Mucosa of rectum (tissue), 2 donors: Measurements from ENCODE around the gene HLA-DRA.
"Not testable (repeated sequence)": the region's sequence is repeated elsewhere in the genome, so short reads cannot be mapped to it uniquely, and the experiment has no call there.

Experiments
- H3K27ac ChIP-seq, 2 donors: one replicate each; pipeline ENCODE4 v1.7.0; 2013; ENCODE audit warnings: inconsistent platforms in 2 of 2, low read depth in 2 of 2, low read length in 2 of 2
- H3K27me3 ChIP-seq, 2 donors: one replicate each; pipeline ENCODE4 v1.7.0; 2013; ENCODE audit warnings: low read length in 2 of 2; ENCODE audit not compliant: control insufficient read depth in 2 of 2, insufficient read depth in 2 of 2
- H3K36me3 ChIP-seq, 2 donors: one replicate each; pipeline ENCODE4 v1.7.0; 2013; ENCODE audit warnings: low read length in 2 of 2; ENCODE audit not compliant: control insufficient read depth in 2 of 2, insufficient read depth in 2 of 2
- H3K4me1 ChIP-seq, 2 donors: one replicate each; pipeline ENCODE4 v1.7.0; 2013; ENCODE audit warnings: low read length in 2 of 2, mild to moderate bottlenecking in 1 of 2; ENCODE audit not compliant: control insufficient read depth in 2 of 2, insufficient read depth in 2 of 2
- H3K4me3 ChIP-seq, 2 donors: one replicate each; pipeline ENCODE4 v1.7.0; 2013; ENCODE audit warnings: low read length in 2 of 2
- H3K9ac ChIP-seq, 2 donors: one replicate each; pipeline ENCODE4 v1.7.0; 2013; ENCODE audit warnings: low read length in 2 of 2, low read depth in 1 of 2, mild to moderate bottlenecking in 1 of 2
- H3K9me3 ChIP-seq, 2 donors: one replicate each; pipeline ENCODE4 v1.7.0; 2013; ENCODE audit warnings: low read length in 2 of 2; ENCODE audit not compliant: control insufficient read depth in 2 of 2
- donor health status: healthy.
- donor health status: Normal muscosa, but diverticular disease.

Gene HLA-DRA

DNA sequence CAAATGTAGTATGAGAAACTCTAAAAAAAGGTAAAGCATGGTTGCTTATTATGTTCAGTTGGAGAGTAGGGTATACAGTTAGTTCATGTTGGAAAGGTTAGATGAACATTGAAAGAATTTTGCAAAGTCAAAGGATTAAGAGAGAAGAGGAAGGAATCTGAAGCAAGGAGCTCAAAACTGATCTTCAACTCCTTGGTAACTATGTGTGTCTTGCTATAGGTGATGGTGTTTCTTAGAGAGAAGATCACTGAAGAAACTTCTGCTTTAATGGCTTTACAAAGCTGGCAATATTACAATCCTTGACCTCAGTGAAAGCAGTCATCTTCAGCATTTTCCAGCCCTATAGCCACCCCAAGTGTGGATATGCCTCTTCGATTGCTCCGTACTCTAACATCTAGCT is 4.7 kb downstream of the HLA-DRA start:
- Histone ChIP-seq H3K27me3 (peaks cover 2 to 3% of the 10 kb centered on the region in 2 donors), H3K4me1 (no peaks in the 10 kb centered on the region), H3K36me3 (no peaks in the 10 kb centered on the region), H3K4me3 (no peak overlapping the region), H3K27ac (no peak overlapping the region), H3K9ac (no peak overlapping the region), H3K9me3 (no peaks in the 10 kb centered on the region)

DNA sequence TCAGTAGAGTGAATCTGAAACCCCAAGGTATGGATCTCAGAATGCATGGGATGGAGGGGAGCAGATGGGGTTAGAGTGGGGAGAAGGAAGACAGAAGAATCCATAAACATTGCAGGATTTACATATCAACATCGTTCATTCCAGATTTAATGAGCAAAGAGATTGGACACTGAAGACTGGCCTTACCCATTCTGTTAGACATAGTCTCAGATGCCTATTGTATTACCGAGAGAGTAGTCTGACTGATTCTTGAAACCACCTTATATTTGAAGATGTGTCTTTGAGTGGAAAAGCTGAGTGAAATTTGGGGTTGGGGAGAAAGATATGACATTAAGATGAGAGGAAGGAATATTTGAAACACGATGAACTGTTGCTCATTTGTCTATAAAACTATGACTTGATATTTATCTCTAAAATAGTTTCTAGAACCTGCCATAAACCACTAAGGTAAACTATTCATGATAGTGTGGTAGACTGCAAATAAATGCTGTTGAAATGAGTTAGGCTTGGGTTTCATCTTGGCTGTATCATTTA is 5.7 kb downstream of the HLA-DRA start:
- no peak overlapping the region for H3K9ac ChIP-seq
- no peak overlapping the region for H3K27ac ChIP-seq
- H3K4me1 ChIP-seq: no peaks in the 10 kb centered on the region
- no peaks in the 10 kb centered on the region for H3K36me3 ChIP-seq
- H3K4me3 ChIP-seq: no peak overlapping the region
- no peaks in the 10 kb centered on the region for H3K9me3 ChIP-seq
- H3K27me3 ChIP-seq: peaks cover 1 to 2% of the 10 kb centered on the region in 2 donors

GRCh38 chr6:32447932-32448331 is 8.2 kb downstream of the HLA-DRA start:
- Histone ChIP-seq H3K36me3 (no peaks in the 10 kb centered on the region), H3K27ac (no peak overlapping the region), H3K9me3 (no peaks in the 10 kb centered on the region), H3K9ac (no peak overlapping the region), H3K4me3 (no peak overlapping the region), H3K27me3 (peaks cover 0 to 2% of the 10 kb centered on the region in 2 donors), H3K4me1 (no peaks in the 10 kb centered on the region)

GRCh38 chr6:32449088-32449736 is 9.5 kb downstream of the HLA-DRA start:
- H3K4me3 ChIP-seq: no peak overlapping the region
- H3K36me3 ChIP-seq: no peaks in the 10 kb centered on the region
- peaks cover 0 to 2% of the 10 kb centered on the region in 2 donors for H3K27me3 ChIP-seq
- H3K27ac ChIP-seq: no peak overlapping the region
- no peaks in the 10 kb centered on the region for H3K4me1 ChIP-seq
- no peaks in the 10 kb centered on the region for H3K9me3 ChIP-seq
- H3K9ac ChIP-seq: no peak overlapping the region

DNA sequence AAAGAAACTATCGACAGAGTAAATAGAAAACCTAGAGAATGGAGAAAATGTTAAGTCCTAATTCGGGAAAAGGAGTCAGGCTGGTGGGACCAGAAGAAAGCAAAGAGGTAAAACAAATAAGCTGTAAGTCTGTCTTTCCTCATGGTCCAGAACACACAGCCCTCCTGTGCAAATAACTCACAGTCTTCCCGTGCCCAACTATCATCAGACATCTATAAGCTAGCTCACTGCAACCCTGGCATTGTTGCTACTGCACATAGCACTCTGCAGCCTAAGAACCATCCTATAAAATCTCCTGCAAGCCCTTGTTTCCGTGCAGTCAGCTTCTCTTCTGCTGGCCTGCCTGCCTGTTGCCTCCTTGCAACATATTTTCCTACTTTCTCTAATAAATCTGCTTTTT is 17.4 kb downstream of the HLA-DRA start:
- no peak overlapping the region for H3K4me3 ChIP-seq
- H3K9ac ChIP-seq: no peak overlapping the region
- no peak overlapping the region for H3K27ac ChIP-seq
- no peaks in the 10 kb centered on the region for H3K9me3 ChIP-seq
- H3K27me3 ChIP-seq: peaks cover 0 to 2% of the 10 kb centered on the region in 2 donors
- no peaks in the 10 kb centered on the region for H3K36me3 ChIP-seq
- no peaks in the 10 kb centered on the region for H3K4me1 ChIP-seq

GRCh38 chr6:32459781-32460424 is 20.2 kb downstream of the HLA-DRA start:
- Histone ChIP-seq H3K4me3 (peak overlapping the region; percentile 43 to 69), H3K27me3 (peaks cover 0 to 2% of the 10 kb centered on the region in 2 donors), H3K9ac (no peak overlapping the region), H3K27ac (no peak overlapping the region), H3K9me3 (no peaks in the 10 kb centered on the region), H3K36me3 (no peaks in the 10 kb centered on the region), H3K4me1 (no peaks in the 10 kb centered on the region)

DNA sequence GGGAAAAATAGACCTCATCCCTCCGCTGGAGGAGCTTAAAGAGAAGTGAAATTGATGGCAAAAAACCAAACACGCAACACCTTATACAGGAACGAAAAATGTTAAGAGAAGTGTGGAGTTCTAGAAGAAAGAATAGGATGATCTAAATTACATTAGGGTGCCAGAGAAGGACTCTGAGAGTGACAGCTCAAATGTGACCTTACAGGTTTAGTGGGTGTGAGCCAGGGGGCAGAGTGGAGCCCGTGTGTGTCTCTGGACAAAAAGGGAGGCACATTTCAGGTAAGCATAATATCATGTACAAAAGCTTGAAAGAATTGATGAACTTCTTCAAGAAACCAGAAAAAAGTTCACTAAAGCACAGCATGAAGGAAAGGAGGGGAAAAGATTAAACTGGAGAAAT is 20.8 kb downstream of the HLA-DRA start:
- Histone ChIP-seq H3K27me3 (peaks cover 0 to 2% of the 10 kb centered on the region in 2 donors), H3K36me3 (no peaks in the 10 kb centered on the region), H3K9me3 (no peaks in the 10 kb centered on the region), H3K4me1 (no peaks in the 10 kb centered on the region), H3K27ac (no peak overlapping the region), H3K4me3 (no peak overlapping the region), H3K9ac (no peak overlapping the region)

GRCh38 chr6:32461493-32461892 is 21.8 kb downstream of the HLA-DRA start:
- Histone ChIP-seq H3K4me1 (no peaks in the 10 kb centered on the region), H3K27me3 (peaks cover under 1 to 2% of the 10 kb centered on the region in 2 donors), H3K36me3 (no peaks in the 10 kb centered on the region), H3K27ac (no peak overlapping the region), H3K9me3 (no peaks in the 10 kb centered on the region), H3K4me3 (no peak overlapping the region), H3K9ac (no peak overlapping the region)

- Histone ChIP-seq H3K36me3 (no peaks in the 10 kb centered on the region), H3K4me3 (no peak overlapping the region), H3K9me3 (no peaks in the 10 kb centered on the region), H3K27ac (no peak overlapping the region), H3K9ac (no peak overlapping the region), H3K4me1 (no peaks in the 10 kb centered on the region), H3K27me3 (peaks cover 2 to 3% of the 10 kb centered on the region in 2 donors)
These were observed 22.9 kb downstream of the HLA-DRA start for GRCh38 chr6:32462609-32463008.

DNA sequence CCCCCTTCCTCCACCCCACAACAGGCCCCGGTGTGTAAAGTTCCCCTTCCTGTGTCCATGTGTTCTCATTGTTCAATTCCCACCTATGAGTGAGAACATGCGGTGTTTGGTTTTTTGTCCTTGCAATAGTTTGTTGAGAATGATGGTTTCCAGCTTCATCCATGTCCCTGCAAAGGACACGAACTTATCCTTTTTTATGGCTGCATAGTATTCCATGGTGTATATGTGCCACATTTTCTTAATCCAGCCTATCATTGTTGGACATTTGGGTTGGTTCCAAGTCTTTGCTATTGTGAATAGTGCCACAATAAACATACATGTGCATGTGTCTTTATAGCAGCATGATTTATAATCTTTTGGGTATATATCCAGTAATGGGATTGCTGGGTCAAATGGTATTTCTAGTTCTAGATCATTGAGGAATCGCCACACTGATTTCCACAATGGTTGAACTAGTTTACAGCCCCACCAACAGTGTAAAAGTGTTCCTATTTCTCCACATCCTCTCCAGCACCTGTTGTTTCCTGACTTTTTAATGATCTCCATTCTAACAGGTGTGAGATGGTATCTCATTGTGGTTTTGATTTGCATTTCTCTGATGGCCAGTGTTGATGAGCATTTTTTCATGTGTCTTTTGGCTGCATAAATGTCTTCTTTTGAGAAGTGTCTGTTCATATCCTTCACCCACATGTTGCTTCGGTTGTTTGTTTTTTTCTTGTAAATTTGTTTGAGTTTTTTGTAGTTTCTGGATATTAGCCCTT is 28.2 kb downstream of the HLA-DRA start:
- H3K27ac ChIP-seq, H3K4me3 ChIP-seq, H3K36me3 ChIP-seq, H3K4me1 ChIP-seq, H3K9me3 ChIP-seq, H3K27me3 ChIP-seq, H3K9ac ChIP-seq: not testable (repeated sequence)
